GM06990 (cell line): ENCODE data around the gene RIMBP3C.
"Not testable (repeated sequence)": the region's sequence is repeated elsewhere in the genome, so short reads cannot be mapped to it uniquely, and the experiment has no call there.

Experiments used
- DNase-seq: peaks from one replicate; pipeline ENCODE4 v3.0.0-alpha.2; 2011; ENCODE audit not compliant: insufficient read length; ENCODE audit errors: extremely low read depth
- H3K27me3 ChIP-seq: replicated peaks from 2 replicates; pipeline ENCODE4 v1.6.0; 2011; ENCODE audit warnings: low read length; ENCODE audit not compliant: control insufficient read depth, insufficient read depth
- H3K36me3 ChIP-seq: 2 replicates; pipeline ENCODE4 v1.5.1; 2011; ENCODE audit warnings: low read length; ENCODE audit not compliant: control insufficient read depth, insufficient read depth
- H3K4me3 ChIP-seq: replicated peaks from 2 replicates; pipeline ENCODE4 v1.5.1; 2011; ENCODE audit warnings: low read depth, mild to moderate bottlenecking, control low read depth, low read length

The RIMBP3C gene

GRCh38 chr22:21544432-21545322 is 6.6 kb downstream of the RIMBP3C start:
- H3K27me3 ChIP-seq, DNase-seq, H3K36me3 ChIP-seq, H3K4me3 ChIP-seq: not testable (repeated sequence)

- H3K27me3 ChIP-seq, DNase-seq, H3K4me3 ChIP-seq, H3K36me3 ChIP-seq: not testable (repeated sequence)
Observed at GRCh38 chr22:21539862-21540261, 11.4 kb downstream of the RIMBP3C start.

- H3K4me3 ChIP-seq, H3K36me3 ChIP-seq, DNase-seq, H3K27me3 ChIP-seq: not testable (repeated sequence)
Observed at GRCh38 chr22:21532863-21533648, 18.2 kb downstream of the RIMBP3C start.

- not testable (repeated sequence) for H3K36me3 ChIP-seq, H3K4me3 ChIP-seq, DNase-seq, H3K27me3 ChIP-seq
Observed at GRCh38 chr22:21531525-21531924, 19.7 kb downstream of the RIMBP3C start.

- DNase-seq, H3K27me3 ChIP-seq, H3K4me3 ChIP-seq, H3K36me3 ChIP-seq: not testable (repeated sequence)
Observed at GRCh38 chr22:21526705-21527500, 24.4 kb downstream of the RIMBP3C start.

- not testable (repeated sequence) for DNase-seq, H3K4me3 ChIP-seq, H3K27me3 ChIP-seq, H3K36me3 ChIP-seq
Observed at GRCh38 chr22:21516970-21517764, 34.1 kb downstream of the RIMBP3C start.

- not testable (repeated sequence) for H3K27me3 ChIP-seq, DNase-seq, H3K4me3 ChIP-seq, H3K36me3 ChIP-seq
Observed at GRCh38 chr22:21516522-21516921, 34.7 kb downstream of the RIMBP3C start.

GRCh38 chr22:21515234-21515633 is 36.0 kb downstream of the RIMBP3C start:
- not testable (repeated sequence) for H3K4me3 ChIP-seq, H3K27me3 ChIP-seq, H3K36me3 ChIP-seq, DNase-seq

GRCh38 chr22:21514117-21514516 is 37.1 kb downstream of the RIMBP3C start:
- not testable (repeated sequence) for DNase-seq, H3K27me3 ChIP-seq, H3K4me3 ChIP-seq, H3K36me3 ChIP-seq

GRCh38 chr22:21512022-21512421 is 39.2 kb downstream of the RIMBP3C start:
- H3K36me3 ChIP-seq, DNase-seq, H3K27me3 ChIP-seq, H3K4me3 ChIP-seq: not testable (repeated sequence)

GRCh38 chr22:21510397-21510796 is 40.9 kb downstream of the RIMBP3C start:
- not testable (repeated sequence) for H3K27me3 ChIP-seq, DNase-seq, H3K36me3 ChIP-seq, H3K4me3 ChIP-seq

GRCh38 chr22:21499623-21500506 is 51.4 kb downstream of the RIMBP3C start:
- not testable (repeated sequence) for DNase-seq, H3K27me3 ChIP-seq, H3K4me3 ChIP-seq, H3K36me3 ChIP-seq
